Measurements from ENCODE around the gene CAMK1D. TPM values are rescaled to one million over a fixed set of nuclear protein-coding genes. Genes with fewer than 3 reads are reported as not detected.

Gene CAMK1D
- total RNA-seq, 1 donor from 2014 or later: 12.8 TPM

GRCh38 chr10:12622691-12623090 lies 273.3 kb downstream of the CAMK1D start:
- Histone ChIP-seq H3K27me3 (no peaks in the 10 kb centered on the region), H3K9me3 (no peaks in the 10 kb centered on the region), H3K36me3 (no peaks in the 10 kb centered on the region), H3K4me3 (no peak overlapping the region), H3K4me1 (no peaks in the 10 kb centered on the region), H3K27ac (no peak overlapping the region)
- no peak for DNase-seq (ENCODE audit: extremely low spot score in 2 of 2)
- intact Hi-C loops (cut with DNase I): no loop called here
- TF ChIP-seq CTCF (IDR thresholded peaks at IDR 0.05) (no peak), POLR2A (IDR thresholded peaks at IDR 0.05) (no peak), POLR2AphosphoS5 (IDR thresholded peaks at IDR 0.05; ENCODE audit: insufficient read depth in 1 of 2, low read depth in 1 of 2) (no peak)

DNA sequence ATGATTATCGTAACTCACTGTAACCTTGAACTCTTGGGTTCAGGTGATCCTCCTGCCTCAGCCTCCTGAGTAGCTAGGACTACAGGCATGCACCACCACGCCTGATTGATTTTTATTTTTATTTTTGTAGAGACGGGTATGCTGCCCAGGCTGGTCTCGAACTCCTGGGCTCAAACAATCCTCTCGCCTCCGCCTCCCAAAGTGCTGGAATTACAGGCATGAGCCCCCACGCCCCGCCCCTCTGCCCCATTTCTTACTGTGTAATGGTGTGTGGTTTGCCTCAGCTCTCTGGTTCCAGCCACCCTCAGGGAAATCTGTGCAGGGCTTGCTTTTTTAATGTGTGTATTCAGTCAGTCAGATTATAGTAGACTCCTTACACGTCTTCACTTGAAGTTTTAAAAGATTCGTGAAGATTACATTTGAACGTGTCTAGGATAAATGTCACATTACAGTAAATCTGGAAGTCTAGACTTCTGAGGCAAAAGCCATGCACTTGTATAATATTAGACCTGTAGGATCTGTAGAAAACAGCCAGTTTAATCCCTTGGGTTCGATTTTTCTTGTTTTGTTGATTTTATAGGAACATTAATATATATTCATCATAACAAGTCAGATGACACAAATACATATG lies 276.2 kb downstream of the CAMK1D start:
- no peaks in the 10 kb centered on the region for H3K27me3 ChIP-seq
- no peaks in the 10 kb centered on the region for H3K9me3 ChIP-seq
- H3K36me3 ChIP-seq: no peaks in the 10 kb centered on the region
- no peak overlapping the region for H3K27ac ChIP-seq
- DNase-seq (ENCODE audit: extremely low spot score in 2 of 2): no peak
- peaks cover 13% of the 10 kb centered on the region for H3K4me1 ChIP-seq
- TF ChIP-seq POLR2AphosphoS5 (IDR thresholded peaks at IDR 0.05; ENCODE audit: insufficient read depth in 1 of 2, low read depth in 1 of 2): no peak
- no peak for TF ChIP-seq POLR2A (IDR thresholded peaks at IDR 0.05)
- no peak for TF ChIP-seq CTCF (IDR thresholded peaks at IDR 0.05)
- intact Hi-C loops (cut with DNase I): no loop called here
- H3K4me3 ChIP-seq: no peak overlapping the region

DNA sequence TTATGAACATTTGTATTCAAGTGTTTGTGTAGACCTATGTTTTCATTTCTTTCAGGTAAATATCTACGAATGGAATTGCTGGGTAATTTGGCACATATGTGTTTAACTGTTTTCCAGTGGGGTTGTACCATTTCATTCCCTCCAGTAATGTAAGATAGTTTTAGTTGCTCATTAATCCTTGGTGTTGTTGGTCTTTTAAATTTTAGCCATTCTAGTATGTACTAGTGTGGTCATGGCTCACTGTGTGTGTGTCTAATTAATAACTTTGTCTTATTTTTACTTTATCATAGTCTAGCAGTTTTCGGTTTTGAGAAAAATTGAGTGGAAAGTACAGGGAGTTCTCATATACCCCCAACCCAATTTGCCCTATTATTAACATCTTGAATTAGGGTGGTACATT lies 278.8 kb downstream of the CAMK1D start:
- Histone ChIP-seq H3K9me3 (no peaks in the 10 kb centered on the region), H3K27me3 (no peaks in the 10 kb centered on the region), H3K36me3 (no peaks in the 10 kb centered on the region), H3K27ac (no peak overlapping the region), H3K4me1 (peaks cover 13% of the 10 kb centered on the region), H3K4me3 (no peak overlapping the region)
- TF ChIP-seq CTCF (IDR thresholded peaks at IDR 0.05): no peak
- no peak for TF ChIP-seq POLR2AphosphoS5 (IDR thresholded peaks at IDR 0.05; ENCODE audit: insufficient read depth in 1 of 2, low read depth in 1 of 2)
- TF ChIP-seq POLR2A (IDR thresholded peaks at IDR 0.05): no peak
- intact Hi-C loops (cut with DNase I): no loop called here
- no peak for DNase-seq (ENCODE audit: extremely low spot score in 2 of 2)

GRCh38 chr10:12628964-12629766 lies 279.8 kb downstream of the CAMK1D start:
- DNase-seq (ENCODE audit: extremely low spot score in 2 of 2): no peak
- Histone ChIP-seq H3K4me3 (no peak overlapping the region), H3K27me3 (no peaks in the 10 kb centered on the region), H3K9me3 (no peaks in the 10 kb centered on the region), H3K4me1 (peaks cover 13% of the 10 kb centered on the region), H3K36me3 (no peaks in the 10 kb centered on the region), H3K27ac (no peak overlapping the region)
- intact Hi-C loops (cut with DNase I): no loop called here
- TF ChIP-seq CTCF (IDR thresholded peaks at IDR 0.05) (no peak), POLR2A (IDR thresholded peaks at IDR 0.05) (no peak), POLR2AphosphoS5 (IDR thresholded peaks at IDR 0.05; ENCODE audit: insufficient read depth in 1 of 2, low read depth in 1 of 2) (no peak)

DNA sequence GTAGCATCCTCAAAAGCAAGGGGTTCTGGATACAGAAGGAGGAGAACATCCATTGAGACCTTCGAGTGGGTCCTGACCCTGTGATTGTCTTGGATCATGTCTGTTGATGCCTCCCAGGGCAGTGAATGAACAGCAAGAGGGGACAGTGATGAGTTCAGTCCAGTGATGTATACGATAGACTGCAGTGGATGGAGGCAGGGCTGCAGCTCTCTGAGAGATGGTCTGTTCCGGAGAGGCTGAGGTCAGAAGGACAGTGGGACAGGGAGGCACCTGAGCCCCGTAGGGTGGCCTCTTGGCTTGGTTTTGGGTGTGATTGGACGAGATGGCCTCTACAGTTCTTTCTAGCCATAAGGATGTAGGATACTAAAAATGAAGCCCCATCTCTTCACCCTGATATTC lies 280.4 kb downstream of the CAMK1D start:
- DNase-seq (ENCODE audit: extremely low spot score in 2 of 2): no peak
- intact Hi-C loops (cut with DNase I): no loop called here
- no peaks in the 10 kb centered on the region for H3K27me3 ChIP-seq

More for the DNA sequence above, 280.4 kb downstream of the CAMK1D start:
- no peaks in the 10 kb centered on the region for H3K9me3 ChIP-seq
- no peak overlapping the region for H3K27ac ChIP-seq
- H3K36me3 ChIP-seq: no peaks in the 10 kb centered on the region
- TF ChIP-seq CTCF (IDR thresholded peaks at IDR 0.05): no peak
- TF ChIP-seq POLR2AphosphoS5 (IDR thresholded peaks at IDR 0.05; ENCODE audit: insufficient read depth in 1 of 2, low read depth in 1 of 2): no peak
- no peak for TF ChIP-seq POLR2A (IDR thresholded peaks at IDR 0.05)
- peaks cover 13% of the 10 kb centered on the region for H3K4me1 ChIP-seq
- no peak overlapping the region for H3K4me3 ChIP-seq
